Renal cortical epithelial cell (primary cell): ENCODE data around the gene EXTL2. TPM values are rescaled to one million over a fixed set of nuclear protein-coding genes. Genes with fewer than 3 reads are reported as not detected.
"Not testable (repeated sequence)": the region's sequence is repeated elsewhere in the genome, so short reads cannot be mapped to it uniquely, and the experiment has no call there.

Source experiments
- DNase-seq: peaks from one replicate; pipeline ENCODE4 v3.0.0-alpha.2; 2011; ENCODE audit warnings: low read depth
- total RNA-seq: library from RNA; depleted of rRNA; stranded (reverse); fragments of >200 nt; gene quantifications from 2 replicates; pipeline ENCODE4 v1.2.3, GENCODE V29; 2014

The EXTL2 gene
- 8.0 and 9.1 TPM in 2 replicates for total RNA-seq

DNA sequence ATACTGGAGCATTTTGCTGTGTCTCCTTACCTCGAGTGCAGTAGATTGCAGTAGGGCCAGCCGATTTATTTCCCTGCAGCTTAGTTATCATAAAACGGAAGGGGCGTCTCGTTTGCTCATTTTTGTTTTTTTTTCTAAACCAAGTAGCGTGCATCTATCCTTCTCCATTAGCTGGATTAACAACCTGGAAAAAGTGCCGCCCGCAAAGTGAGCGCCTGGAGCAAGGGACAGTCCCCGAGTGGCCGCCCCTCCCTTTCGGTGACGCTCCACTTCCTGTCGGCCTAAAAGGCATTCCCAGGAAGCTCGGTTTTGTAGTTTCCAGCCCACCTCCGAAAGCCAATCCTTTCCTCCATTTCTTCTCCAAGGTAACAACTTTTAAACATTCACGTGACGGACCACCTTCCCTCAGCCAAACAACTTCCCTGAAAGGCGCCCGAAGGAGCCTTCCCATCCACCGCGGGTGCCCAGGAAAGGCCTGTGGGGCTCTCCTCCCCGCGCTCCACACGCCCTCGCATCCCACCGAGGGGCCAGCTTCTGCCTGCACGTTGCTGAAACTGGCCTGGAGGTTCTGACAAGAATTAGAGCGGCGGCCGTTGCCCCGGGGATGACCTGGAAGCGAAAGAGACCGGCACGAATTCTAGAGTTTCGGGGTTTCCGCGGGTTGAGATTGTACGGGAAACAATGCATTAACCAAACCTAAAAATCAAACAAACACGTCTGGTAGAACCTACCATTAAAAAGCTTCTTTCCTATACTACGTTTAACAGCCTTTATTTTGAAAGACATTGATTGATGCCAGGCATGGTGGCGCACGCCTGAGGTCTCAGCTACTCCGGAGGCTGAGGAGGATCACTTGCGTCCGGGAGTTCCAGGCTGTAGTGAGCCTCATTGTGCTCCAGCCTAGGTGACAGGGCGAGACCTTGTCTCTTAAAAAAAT, at the start of gene EXTL2:
EXTL2 (minus strand) TSS at position 240 of the 937 bp plus-strand sequence. CDS start 6,085 bp downstream, outside the sequence.
- peak; percentile 90 for DNase-seq

- no peak for DNase-seq
Observed at GRCh38 chr1:100943533-100943932, 48.9 kb upstream of the EXTL2 start.

- peak; percentile 18 for DNase-seq
Observed at GRCh38 chr1:100942304-100943046, 47.8 kb upstream of the EXTL2 start.

DNA sequence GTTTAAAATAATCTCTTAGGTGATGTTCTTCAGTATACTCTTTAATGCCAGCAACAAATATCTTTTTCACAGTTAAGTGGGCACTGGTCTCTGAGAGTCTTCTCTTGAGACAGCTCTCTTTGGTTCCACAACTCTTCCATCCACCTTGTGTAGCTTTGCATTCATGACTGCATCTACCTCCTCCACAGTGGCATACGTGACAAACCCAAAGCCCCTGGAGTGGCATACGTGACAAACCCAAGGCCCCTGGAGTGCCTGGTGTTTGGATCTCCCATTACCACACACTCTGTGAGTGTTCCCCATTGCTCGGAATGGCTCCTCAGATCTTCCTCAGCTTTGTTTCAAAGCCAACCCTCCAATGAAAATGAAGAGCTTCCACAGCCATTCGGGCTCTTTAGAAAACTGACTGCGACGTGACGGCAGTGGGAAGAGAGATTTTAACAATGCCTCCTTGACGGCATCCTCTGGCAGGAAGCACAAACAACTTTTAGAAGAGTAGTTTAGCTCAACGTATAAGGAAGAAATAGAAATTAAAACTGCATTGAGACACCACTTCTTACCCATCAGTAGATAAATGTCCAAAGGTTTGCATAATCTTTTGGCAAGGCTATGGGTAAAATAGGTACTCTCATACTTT, 47.1 kb upstream of the EXTL2 start:
- DNase-seq: no peak

- DNase-seq: no peak
Observed at GRCh38 chr1:100941098-100941527, 46.5 kb upstream of the EXTL2 start.

DNA sequence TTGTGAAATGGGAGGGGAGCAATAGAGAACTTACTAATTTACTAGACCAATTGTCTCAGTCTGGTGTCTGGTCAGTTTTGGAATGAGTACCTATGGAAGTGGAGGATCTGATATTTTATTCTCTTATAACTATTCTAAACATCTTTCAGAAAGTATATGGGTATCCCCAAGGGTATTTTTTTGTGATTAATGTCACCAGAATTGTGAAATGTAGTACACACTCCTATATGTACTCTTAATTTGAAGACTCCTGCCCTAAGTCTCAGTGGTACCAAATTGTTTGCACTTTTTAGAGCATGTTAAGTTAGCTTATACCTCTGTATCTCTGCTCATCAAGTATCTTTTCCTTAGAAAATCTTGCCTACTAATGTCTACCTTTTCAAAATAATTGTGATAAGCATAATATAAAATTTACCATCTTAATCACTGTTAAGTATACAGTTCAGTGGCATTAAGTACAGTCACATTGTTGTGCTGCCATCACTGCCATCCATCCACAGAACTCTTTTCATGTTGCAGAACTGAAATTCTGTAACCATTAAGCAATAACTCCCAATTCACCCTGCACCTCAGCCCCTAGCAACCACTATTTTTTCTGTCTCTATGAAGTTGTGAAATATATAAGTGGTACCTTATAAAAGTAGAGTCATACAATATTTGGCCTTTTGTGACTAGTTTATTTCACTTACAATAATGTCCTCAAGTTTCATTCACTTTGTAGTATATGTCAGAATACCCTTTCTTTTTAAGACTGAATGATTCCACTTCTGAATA, 41.7 kb upstream of the EXTL2 start:
- no peak for DNase-seq

GRCh38 chr1:100933555-100933954, 38.9 kb upstream of the EXTL2 start:
- DNase-seq: not testable (repeated sequence)

GRCh38 chr1:100931716-100932115, 37.1 kb upstream of the EXTL2 start:
- DNase-seq: no peak

GRCh38 chr1:100930494-100930893, 35.9 kb upstream of the EXTL2 start:
- no peak for DNase-seq

DNA sequence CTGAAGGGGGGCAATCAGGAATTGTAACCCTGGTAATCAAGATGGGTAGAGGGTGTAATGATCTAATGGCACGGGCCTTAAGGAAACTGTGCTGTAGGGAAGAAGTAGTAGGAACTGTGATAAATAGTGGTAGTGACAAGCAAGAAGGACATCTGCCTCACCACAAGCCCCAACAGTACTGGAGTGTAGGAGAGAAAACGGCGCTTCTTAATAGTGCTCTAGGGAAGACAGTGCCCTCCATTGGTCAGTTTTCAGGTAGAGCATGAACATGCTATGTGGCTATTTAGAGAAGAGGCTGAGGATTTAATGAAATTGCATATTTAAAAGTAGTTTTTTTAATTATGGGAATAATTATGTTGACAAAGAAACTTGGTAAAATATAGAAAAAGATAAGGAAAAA, 33.5 kb upstream of the EXTL2 start:
- DNase-seq: peak; percentile 3

- DNase-seq: no peak
Observed at GRCh38 chr1:100927276-100927675, 32.6 kb upstream of the EXTL2 start.

DNA sequence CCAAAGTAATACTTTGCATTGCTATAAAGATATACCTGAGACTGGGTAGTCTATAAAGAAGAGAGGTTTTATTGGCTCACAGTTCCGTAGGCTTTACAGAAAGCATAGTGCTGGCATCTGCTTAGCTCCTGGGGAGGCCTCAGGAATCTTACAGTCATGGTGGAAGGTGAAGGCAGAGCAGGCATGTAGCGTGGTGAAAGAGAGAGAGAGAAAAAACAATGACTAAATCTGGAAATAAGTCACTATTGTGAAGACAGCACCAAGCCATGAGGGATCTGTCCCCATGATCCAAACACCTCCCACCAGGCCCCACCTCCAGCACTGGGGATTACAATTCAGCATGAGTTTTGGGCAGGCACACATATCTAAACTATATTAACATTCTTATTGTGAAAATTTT, 31.6 kb upstream of the EXTL2 start:
- no peak for DNase-seq

DNA sequence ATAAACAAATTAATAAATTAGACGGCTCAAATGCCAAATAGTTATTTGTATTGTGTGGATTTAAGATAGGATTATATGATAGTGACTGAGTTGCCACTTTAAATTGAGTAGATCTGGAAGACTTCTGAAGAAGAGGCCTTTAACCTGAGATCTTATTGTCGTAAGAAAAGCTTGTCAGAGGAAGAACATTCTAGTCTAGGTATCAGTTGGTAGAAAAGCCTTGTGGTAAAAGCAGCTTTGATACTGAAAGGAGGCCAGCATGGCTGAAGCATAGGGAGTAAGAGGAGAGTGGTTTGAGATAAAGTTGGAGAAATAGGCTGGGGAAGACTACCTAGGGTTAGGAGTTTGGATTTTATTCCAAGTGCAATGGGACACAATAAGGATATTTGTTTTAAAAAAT, 30.3 kb upstream of the EXTL2 start:
- DNase-seq: no peak

- no peak for DNase-seq
Observed at GRCh38 chr1:100924212-100924611, 29.6 kb upstream of the EXTL2 start.

GRCh38 chr1:100921110-100921706, 26.6 kb upstream of the EXTL2 start:
- peak; percentile 54 for DNase-seq

- no peak for DNase-seq
Observed at GRCh38 chr1:100912019-100912418, 17.4 kb upstream of the EXTL2 start.

- no peak for DNase-seq
Observed at GRCh38 chr1:100909018-100909417, 14.4 kb upstream of the EXTL2 start.

DNA sequence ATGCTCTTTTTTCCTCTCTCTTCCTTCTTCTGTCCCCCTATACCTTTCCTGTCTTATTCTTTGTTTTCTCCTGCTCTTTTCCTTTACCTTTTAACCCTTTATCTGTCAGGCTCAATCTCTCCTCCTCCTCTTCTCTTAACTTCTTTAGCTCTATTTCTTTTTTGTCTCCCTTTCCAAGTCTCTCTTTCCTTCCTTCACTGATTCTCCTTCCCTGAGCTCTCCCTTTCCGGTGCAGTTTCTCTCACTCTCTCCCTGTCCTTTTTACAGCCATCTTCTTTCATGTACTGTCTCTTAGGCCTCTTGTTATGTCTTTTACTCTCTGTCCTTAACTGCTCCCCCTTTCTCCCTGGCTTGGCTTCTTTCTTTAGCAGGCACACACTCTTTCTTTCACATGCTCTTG, 13.2 kb upstream of the EXTL2 start:
- no peak for DNase-seq

DNA sequence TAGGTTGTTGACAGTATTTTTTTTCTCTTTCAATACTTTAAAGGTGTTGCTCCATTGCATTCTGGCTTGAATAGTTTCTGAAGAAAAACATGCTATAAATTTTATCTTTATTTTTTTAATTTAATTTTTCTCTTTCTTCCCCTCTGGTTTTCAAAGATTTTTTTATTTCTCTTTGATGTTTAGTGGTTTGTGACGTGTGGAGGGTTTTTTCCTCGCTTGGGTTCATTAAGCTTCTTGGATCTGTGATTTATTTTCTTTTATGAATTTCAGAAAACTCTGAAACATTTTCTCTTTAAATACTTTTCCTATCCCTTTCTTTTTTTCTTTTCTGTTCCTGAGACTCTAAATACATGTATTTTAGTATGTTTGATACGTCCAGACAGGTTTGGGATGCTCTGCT, 10.5 kb upstream of the EXTL2 start:
- DNase-seq: no peak

- no peak for DNase-seq
Observed at GRCh38 chr1:100904528-100904927, 9.9 kb upstream of the EXTL2 start.

DNA sequence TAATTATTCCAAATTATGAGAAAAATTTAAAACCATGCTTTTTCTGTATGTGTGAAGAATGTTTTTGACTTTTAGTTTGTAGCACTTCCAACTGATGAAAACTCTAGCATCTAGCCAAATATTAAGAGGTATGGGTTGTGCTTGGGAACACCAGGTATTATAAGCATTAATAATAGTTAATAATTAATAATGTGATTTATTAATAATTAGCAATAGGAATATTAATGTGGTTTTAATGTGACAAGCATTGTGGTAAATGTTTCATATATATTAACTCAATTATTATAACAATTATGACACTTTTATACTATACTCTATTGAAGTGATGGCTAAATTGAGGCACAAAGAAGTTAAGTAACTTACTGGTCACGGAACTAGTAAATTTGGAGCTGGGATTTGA, 9.1 kb upstream of the EXTL2 start:
- DNase-seq: no peak
